ENCODE results near the gene RPS15A. TPM values are rescaled to one million over a fixed set of nuclear protein-coding genes. Genes with fewer than 3 reads are reported as not detected.

Gene RPS15A
- total RNA-seq, 6 experiments from 2014 or later = 1,092 to 1,264 (median 1,201) TPM

- H3K27ac Mint-ChIP-seq = peak overlapping the region; percentile 79
- TF ChIP-seq, protein P1, sequence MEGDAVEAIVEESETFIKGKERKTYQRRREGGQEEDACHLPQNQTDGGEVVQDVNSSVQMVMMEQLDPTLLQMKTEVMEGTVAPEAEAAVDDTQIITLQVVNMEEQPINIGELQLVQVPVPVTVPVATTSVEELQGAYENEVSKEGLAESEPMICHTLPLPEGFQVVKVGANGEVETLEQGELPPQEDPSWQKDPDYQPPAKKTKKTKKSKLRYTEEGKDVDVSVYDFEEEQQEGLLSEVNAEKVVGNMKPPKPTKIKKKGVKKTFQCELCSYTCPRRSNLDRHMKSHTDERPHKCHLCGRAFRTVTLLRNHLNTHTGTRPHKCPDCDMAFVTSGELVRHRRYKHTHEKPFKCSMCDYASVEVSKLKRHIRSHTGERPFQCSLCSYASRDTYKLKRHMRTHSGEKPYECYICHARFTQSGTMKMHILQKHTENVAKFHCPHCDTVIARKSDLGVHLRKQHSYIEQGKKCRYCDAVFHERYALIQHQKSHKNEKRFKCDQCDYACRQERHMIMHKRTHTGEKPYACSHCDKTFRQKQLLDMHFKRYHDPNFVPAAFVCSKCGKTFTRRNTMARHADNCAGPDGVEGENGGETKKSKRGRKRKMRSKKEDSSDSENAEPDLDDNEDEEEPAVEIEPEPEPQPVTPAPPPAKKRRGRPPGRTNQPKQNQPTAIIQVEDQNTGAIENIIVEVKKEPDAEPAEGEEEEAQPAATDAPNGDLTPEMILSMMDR (IDR thresholded peaks at IDR 0.05) = no peak
- DNase-seq = no peak
- H3K4me3 Mint-ChIP-seq = no peak overlapping the region
- H3K36me3 Mint-ChIP-seq (ENCODE audit: low read depth) = peaks cover 45% of the 10 kb centered on the region
- peaks cover 16% of the 10 kb centered on the region for H3K27me3 Mint-ChIP-seq (ENCODE audit: insufficient read depth)
- H3K4me1 Mint-ChIP-seq (ENCODE audit: low read depth) = peaks cover 55% of the 10 kb centered on the region
- H3K9me3 Mint-ChIP-seq = peaks cover 8% of the 10 kb centered on the region
Observed at GRCh38 chr16:18803569-18804462, 13.7 kb upstream of the RPS15A start.

- Mint-ChIP-seq H3K27me3 (ENCODE audit: insufficient read depth) (peaks cover 16% of the 10 kb centered on the region), H3K4me3 (peak overlapping the region; percentile 97), H3K4me1 (ENCODE audit: low read depth) (peaks cover 65% of the 10 kb centered on the region), H3K36me3 (ENCODE audit: low read depth) (peaks cover 42% of the 10 kb centered on the region), H3K27ac (peak overlapping the region; percentile 45), H3K9me3 (peaks cover 8% of the 10 kb centered on the region)
- no peak for DNase-seq
- TF ChIP-seq, protein P1 (IDR thresholded peaks at IDR 0.05) = no peak
Observed at GRCh38 chr16:18802767-18803343, 12.7 kb upstream of the RPS15A start.

DNA sequence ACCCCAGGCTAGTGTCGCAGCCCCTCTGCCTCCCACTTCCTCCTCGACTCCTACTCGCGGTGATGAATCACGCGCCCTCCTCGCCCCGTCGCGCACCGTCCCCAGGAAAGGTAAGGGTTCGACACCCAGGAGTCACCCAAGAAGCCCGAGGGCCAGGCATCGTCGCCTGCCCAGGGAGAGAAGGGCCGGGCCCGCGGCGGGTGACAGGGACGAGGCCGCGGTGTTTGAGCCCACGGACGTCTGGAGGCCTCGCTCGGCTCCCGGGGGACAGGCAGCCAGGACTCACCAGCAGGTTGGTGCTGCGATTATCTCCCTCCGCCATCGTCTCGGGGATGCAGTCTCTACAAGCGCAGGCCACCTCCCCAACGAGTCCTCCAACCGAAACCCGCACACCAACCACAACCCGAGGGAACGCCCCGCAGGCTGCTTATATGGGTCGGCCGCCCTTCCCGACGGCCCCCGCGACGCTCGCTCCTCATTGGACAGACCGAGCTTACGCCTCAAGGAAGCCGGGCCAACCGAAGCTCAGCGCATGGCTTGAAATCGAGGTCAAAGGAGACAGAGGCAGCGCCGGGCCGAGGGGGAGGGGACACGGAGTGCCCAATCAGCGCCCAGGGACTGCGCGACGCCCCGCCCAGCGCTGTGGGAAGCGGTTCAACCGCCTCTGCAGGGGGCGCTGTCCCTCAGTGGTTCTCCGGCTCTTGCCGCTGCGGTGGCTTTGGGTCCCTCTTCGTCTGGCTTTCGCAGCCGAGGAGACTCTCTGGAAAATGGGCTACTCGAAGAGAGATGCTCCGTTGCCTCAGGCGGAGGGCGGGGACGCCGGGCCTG is 11.2 kb upstream of the RPS15A start, which contains the start of gene ARL6IP1:
Gene ARL6IP1 (minus strand): TSS at position 405 of the 828 bp plus-strand sequence. CDS start 83 bp downstream, at position 322.
- peaks cover 8% of the 10 kb centered on the region for H3K9me3 Mint-ChIP-seq
- peaks cover 48% of the 10 kb centered on the region for H3K36me3 Mint-ChIP-seq (ENCODE audit: low read depth)
- peak within 1 kb of the TSS; percentile 97 for H3K27ac Mint-ChIP-seq
- H3K27me3 Mint-ChIP-seq (ENCODE audit: insufficient read depth) = peaks cover 16% of the 10 kb centered on the region
- TF ChIP-seq, protein P1 (IDR thresholded peaks at IDR 0.05) = peak; percentile 97
- H3K4me1 Mint-ChIP-seq (ENCODE audit: low read depth) = peaks cover 73% of the 10 kb centered on the region
- DNase-seq = peak; percentile 99
- H3K4me3 Mint-ChIP-seq = peak within 1 kb of the TSS; percentile 97

- Mint-ChIP-seq H3K36me3 (ENCODE audit: low read depth) (peaks cover 52% of the 10 kb centered on the region), H3K27ac (peak overlapping the region; percentile 97), H3K4me3 (peak overlapping the region; percentile 97), H3K9me3 (peaks cover 8% of the 10 kb centered on the region), H3K4me1 (ENCODE audit: low read depth) (peaks cover 73% of the 10 kb centered on the region), H3K27me3 (ENCODE audit: insufficient read depth) (peaks cover 16% of the 10 kb centered on the region)
- TF ChIP-seq, protein P1 (IDR thresholded peaks at IDR 0.05) = no peak
- no peak for DNase-seq
Observed at GRCh38 chr16:18800775-18801144, 10.6 kb upstream of the RPS15A start.

- peaks cover 68% of the 10 kb centered on the region for H3K4me1 Mint-ChIP-seq (ENCODE audit: low read depth)
- DNase-seq = no peak
- TF ChIP-seq, protein P1 (IDR thresholded peaks at IDR 0.05) = no peak
- peaks cover 16% of the 10 kb centered on the region for H3K27me3 Mint-ChIP-seq (ENCODE audit: insufficient read depth)
- H3K36me3 Mint-ChIP-seq (ENCODE audit: low read depth) = peaks cover 56% of the 10 kb centered on the region
- peak overlapping the region; percentile 97 for H3K27ac Mint-ChIP-seq
- H3K9me3 Mint-ChIP-seq = peaks cover 8% of the 10 kb centered on the region
- H3K4me3 Mint-ChIP-seq = peak overlapping the region; percentile 97
Observed at GRCh38 chr16:18800293-18800692, 10.2 kb upstream of the RPS15A start.

All from HFFc6 (cell line).